Measurements from ENCODE around the gene GFER.
"Not testable (repeated sequence)": the region's sequence is repeated elsewhere in the genome, so short reads cannot be mapped to it uniquely, and the experiment has no call there.

The GFER gene

GRCh38 chr16:2008631-2009163 is 24.7 kb downstream of the GFER start:
- no peak overlapping the region for H2AK5ac ChIP-seq (ENCODE audit: low read length)
- H4K8ac ChIP-seq (ENCODE audit: low read depth, low read length) = no peak overlapping the region
- no peak overlapping the region for H3K27ac ChIP-seq (ENCODE audit: low read depth, low read length)
- DNase-seq = peak; percentile 40
- peak overlapping the region; percentile 72 for H3K4ac ChIP-seq (ENCODE audit: low read depth, low read length)
- H2BK5ac ChIP-seq (ENCODE audit: low read length) = no peak overlapping the region
- H3K27me3 ChIP-seq (ENCODE audit: insufficient read depth, low read length, poor library complexity) = no peaks in the 10 kb centered on the region
- peak overlapping the region; percentile 90 for H3K4me3 ChIP-seq (ENCODE audit: low read length)
- no peak overlapping the region for H3K23ac ChIP-seq (ENCODE audit: low read length)
- H3K56ac ChIP-seq (ENCODE audit: low read length) = peak overlapping the region; percentile 96
- no peak overlapping the region for H2BK120ac ChIP-seq (ENCODE audit: low read depth, low read length)
- H3K18ac ChIP-seq (ENCODE audit: low read length) = no peak overlapping the region
- peaks cover 39% of the 10 kb centered on the region for H3K79me2 ChIP-seq (ENCODE audit: control insufficient read depth, insufficient read depth, low read length)
- H3K9ac ChIP-seq (ENCODE audit: low read length) = peak overlapping the region; percentile 83
- H3K79me1 ChIP-seq (ENCODE audit: low read length) = peaks cover 30% of the 10 kb centered on the region
- no CpG with 5 or more reads among the region's 23 CpGs for WGBS (ENCODE audit: extremely low coverage, insufficient coverage, low lambda C conversion rate)
- H3K4me1 ChIP-seq (ENCODE audit: control insufficient read depth, low read depth, low read length) = peaks cover 12% of the 10 kb centered on the region
- H3K4me2 ChIP-seq (ENCODE audit: low read length) = peak overlapping the region; percentile 45
- H4K5ac ChIP-seq (ENCODE audit: low read length) = no peak overlapping the region
- no peak overlapping the region for H2BK15ac ChIP-seq (replicated peaks; ENCODE audit: low read depth)
- H3K36me3 ChIP-seq (ENCODE audit: control insufficient read depth, insufficient read depth, low read length) = no peaks in the 10 kb centered on the region

- H3K23ac ChIP-seq (ENCODE audit: low read length) = no peak overlapping the region
- H3K27me3 ChIP-seq (ENCODE audit: insufficient read depth, low read length, poor library complexity) = no peaks in the 10 kb centered on the region
- peaks cover 10% of the 10 kb centered on the region for H3K4me1 ChIP-seq (ENCODE audit: control insufficient read depth, low read depth, low read length)
- no peaks in the 10 kb centered on the region for H3K36me3 ChIP-seq (ENCODE audit: control insufficient read depth, insufficient read depth, low read length)
- H3K18ac ChIP-seq (ENCODE audit: low read length) = peak overlapping the region; percentile 64
- H4K5ac ChIP-seq (ENCODE audit: low read length) = no peak overlapping the region
- no peak overlapping the region for H2BK120ac ChIP-seq (ENCODE audit: low read depth, low read length)
- peaks cover 39% of the 10 kb centered on the region for H3K79me2 ChIP-seq (ENCODE audit: control insufficient read depth, insufficient read depth, low read length)
- peaks cover 30% of the 10 kb centered on the region for H3K79me1 ChIP-seq (ENCODE audit: low read length)
- no peak overlapping the region for H2BK5ac ChIP-seq (ENCODE audit: low read length)
- H3K56ac ChIP-seq (ENCODE audit: low read length) = peak overlapping the region; percentile 96
- peak overlapping the region; percentile 90 for H3K4me3 ChIP-seq (ENCODE audit: low read length)
- peak overlapping the region; percentile 20 for H3K27ac ChIP-seq (ENCODE audit: low read depth, low read length)
- H2AK5ac ChIP-seq (ENCODE audit: low read length) = no peak overlapping the region
- peak overlapping the region; percentile 45 for H3K4me2 ChIP-seq (ENCODE audit: low read length)
- peak overlapping the region; percentile 72 for H3K4ac ChIP-seq (ENCODE audit: low read depth, low read length)
- no peak overlapping the region for H4K8ac ChIP-seq (ENCODE audit: low read depth, low read length)
- H2BK15ac ChIP-seq (replicated peaks; ENCODE audit: low read depth) = no peak overlapping the region
- H3K9ac ChIP-seq (ENCODE audit: low read length) = peak overlapping the region; percentile 83
- no CpG with 5 or more reads among the region's 55 CpGs for WGBS (ENCODE audit: extremely low coverage, insufficient coverage, low lambda C conversion rate)
- no peak for DNase-seq
These were observed 25.2 kb downstream of the GFER start for GRCh38 chr16:2009164-2009711.

- H3K4me1 ChIP-seq (ENCODE audit: control insufficient read depth, low read depth, low read length) = peaks cover 9% of the 10 kb centered on the region
- H2AK5ac ChIP-seq (ENCODE audit: low read length) = peak within 1 kb of the TSS; percentile 19
- peak within 1 kb of the TSS; percentile 100 for H3K9ac ChIP-seq (ENCODE audit: low read length)
- peaks cover 39% of the 10 kb centered on the region for H3K79me2 ChIP-seq (ENCODE audit: control insufficient read depth, insufficient read depth, low read length)
- no CpG with 5 or more reads among the region's 52 CpGs for WGBS (ENCODE audit: extremely low coverage, insufficient coverage, low lambda C conversion rate)
- H2BK5ac ChIP-seq (ENCODE audit: low read length) = peak within 1 kb of the TSS; percentile 93
- H3K4me2 ChIP-seq (ENCODE audit: low read length) = peak within 1 kb of the TSS; percentile 87
- peak within 1 kb of the TSS; percentile 91 for H4K5ac ChIP-seq (ENCODE audit: low read length)
- no peaks in the 10 kb centered on the region for H3K27me3 ChIP-seq (ENCODE audit: insufficient read depth, low read length, poor library complexity)
- peak within 1 kb of the TSS; percentile 83 for H3K4ac ChIP-seq (ENCODE audit: low read depth, low read length)
- H4K8ac ChIP-seq (ENCODE audit: low read depth, low read length) = no peak within 1 kb of the TSS
- peak within 1 kb of the TSS; percentile 97 for H3K4me3 ChIP-seq (ENCODE audit: low read length)
- H3K36me3 ChIP-seq (ENCODE audit: control insufficient read depth, insufficient read depth, low read length) = no peaks in the 10 kb centered on the region
- H3K18ac ChIP-seq (ENCODE audit: low read length) = peak within 1 kb of the TSS; percentile 64
- peak within 1 kb of the TSS; percentile 20 for H3K27ac ChIP-seq (ENCODE audit: low read depth, low read length)
- peak; percentile 93 for DNase-seq
- no peak within 1 kb of the TSS for H2BK120ac ChIP-seq (ENCODE audit: low read depth, low read length)
- H3K79me1 ChIP-seq (ENCODE audit: low read length) = peaks cover 28% of the 10 kb centered on the region
- peak within 1 kb of the TSS; percentile 99 for H3K56ac ChIP-seq (ENCODE audit: low read length)
- no peak within 1 kb of the TSS for H2BK15ac ChIP-seq (replicated peaks; ENCODE audit: low read depth)
- H3K23ac ChIP-seq (ENCODE audit: low read length) = peak within 1 kb of the TSS; percentile 45
These were observed 26.0 kb downstream of the GFER start, which contains the start of gene ZNF598 for GRCh38 chr16:2009791-2010510. Gene ZNF598, minus strand, starts transcription at chr16:2009821.

- H2BK5ac ChIP-seq (ENCODE audit: low read length); H3K4me3 ChIP-seq (ENCODE audit: low read length); H3K36me3 ChIP-seq (ENCODE audit: control insufficient read depth, insufficient read depth, low read length); H4K8ac ChIP-seq (ENCODE audit: low read depth, low read length); H2AK5ac ChIP-seq (ENCODE audit: low read length); H3K4me2 ChIP-seq (ENCODE audit: low read length); H3K27me3 ChIP-seq (ENCODE audit: insufficient read depth, low read length, poor library complexity); H3K9ac ChIP-seq (ENCODE audit: low read length); H3K27ac ChIP-seq (ENCODE audit: low read depth, low read length); H3K4me1 ChIP-seq (ENCODE audit: control insufficient read depth, low read depth, low read length); H3K4ac ChIP-seq (ENCODE audit: low read depth, low read length); H4K5ac ChIP-seq (ENCODE audit: low read length); H3K56ac ChIP-seq (ENCODE audit: low read length); H2BK120ac ChIP-seq (ENCODE audit: low read depth, low read length); H2BK15ac ChIP-seq (replicated peaks; ENCODE audit: low read depth); DNase-seq; H3K18ac ChIP-seq (ENCODE audit: low read length); H3K23ac ChIP-seq (ENCODE audit: low read length): not testable (repeated sequence)
- Histone ChIP-seq H3K79me2 (ENCODE audit: control insufficient read depth, insufficient read depth, low read length) (peaks cover 27% of the 10 kb centered on the region), H3K79me1 (ENCODE audit: low read length) (peaks cover 15% of the 10 kb centered on the region)
- WGBS (ENCODE audit: extremely low coverage, insufficient coverage, low lambda C conversion rate) = no CpG with 5 or more reads among the region's 9 CpGs
These were observed 27.7 kb downstream of the GFER start for GRCh38 chr16:2011726-2012125.

- Histone ChIP-seq H2BK120ac (ENCODE audit: low read depth, low read length) (no peak overlapping the region), H3K27ac (ENCODE audit: low read depth, low read length) (no peak overlapping the region), H2AK5ac (ENCODE audit: low read length) (no peak overlapping the region), H2BK5ac (ENCODE audit: low read length) (no peak overlapping the region), H3K4ac (ENCODE audit: low read depth, low read length) (no peak overlapping the region), H2BK15ac (replicated peaks; ENCODE audit: low read depth) (no peak overlapping the region), H3K4me3 (ENCODE audit: low read length) (no peak overlapping the region), H3K79me2 (ENCODE audit: control insufficient read depth, insufficient read depth, low read length) (peaks cover 9% of the 10 kb centered on the region), H3K27me3 (ENCODE audit: insufficient read depth, low read length, poor library complexity) (no peaks in the 10 kb centered on the region), H3K36me3 (ENCODE audit: control insufficient read depth, insufficient read depth, low read length) (no peaks in the 10 kb centered on the region), H4K5ac (ENCODE audit: low read length) (no peak overlapping the region), H3K23ac (ENCODE audit: low read length) (no peak overlapping the region), H3K79me1 (ENCODE audit: low read length) (peaks cover 5% of the 10 kb centered on the region), H3K56ac (ENCODE audit: low read length) (no peak overlapping the region), H4K8ac (ENCODE audit: low read depth, low read length) (no peak overlapping the region), H3K9ac (ENCODE audit: low read length) (no peak overlapping the region), H3K18ac (ENCODE audit: low read length) (no peak overlapping the region), H3K4me2 (ENCODE audit: low read length) (no peak overlapping the region), H3K4me1 (ENCODE audit: control insufficient read depth, low read depth, low read length) (peaks cover 4% of the 10 kb centered on the region)
- no peak for DNase-seq
- no CpG with 5 or more reads among the region's 15 CpGs for WGBS (ENCODE audit: extremely low coverage, insufficient coverage, low lambda C conversion rate)
These were observed 29.5 kb downstream of the GFER start for GRCh38 chr16:2013527-2013926.

All from mesendoderm (in vitro differentiated cells).